ENCODE measurements around the gene NEB. TPM values are rescaled to one million over a fixed set of nuclear protein-coding genes. Genes with fewer than 3 reads are reported as not detected.

The NEB gene
- total RNA-seq, 1 donor from 2014 or later, result 0.53 TPM

DNA sequence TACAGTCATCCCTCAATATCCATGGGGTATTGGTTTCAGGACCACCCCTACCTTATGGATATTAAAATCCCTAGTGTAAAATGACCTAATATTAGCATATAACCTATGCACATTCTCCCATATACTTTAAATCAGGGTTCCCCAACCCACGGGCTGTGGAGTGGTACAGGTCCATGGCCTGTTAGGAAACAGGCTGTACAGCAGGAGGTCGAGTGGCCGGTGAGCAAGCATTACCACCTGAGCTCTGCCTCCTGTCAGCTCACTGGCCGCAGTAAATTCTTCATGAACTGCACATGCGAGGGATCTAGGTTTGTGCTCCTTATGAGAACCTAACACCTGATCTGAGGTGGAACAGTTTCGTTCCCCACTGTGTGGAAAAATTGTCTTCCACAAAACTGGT, 250.7 kb downstream of the NEB start:
- Histone ChIP-seq H3K4me1 (no peaks in the 10 kb centered on the region), H3K4me3 (no peak overlapping the region), H3K27me3 (no peaks in the 10 kb centered on the region), H3K27ac (no peak overlapping the region), H3K9me3 (no peaks in the 10 kb centered on the region), H3K36me3 (peaks cover 18 to 21% of the 10 kb centered on the region in 2 donors)
- TF ChIP-seq, protein P1, sequence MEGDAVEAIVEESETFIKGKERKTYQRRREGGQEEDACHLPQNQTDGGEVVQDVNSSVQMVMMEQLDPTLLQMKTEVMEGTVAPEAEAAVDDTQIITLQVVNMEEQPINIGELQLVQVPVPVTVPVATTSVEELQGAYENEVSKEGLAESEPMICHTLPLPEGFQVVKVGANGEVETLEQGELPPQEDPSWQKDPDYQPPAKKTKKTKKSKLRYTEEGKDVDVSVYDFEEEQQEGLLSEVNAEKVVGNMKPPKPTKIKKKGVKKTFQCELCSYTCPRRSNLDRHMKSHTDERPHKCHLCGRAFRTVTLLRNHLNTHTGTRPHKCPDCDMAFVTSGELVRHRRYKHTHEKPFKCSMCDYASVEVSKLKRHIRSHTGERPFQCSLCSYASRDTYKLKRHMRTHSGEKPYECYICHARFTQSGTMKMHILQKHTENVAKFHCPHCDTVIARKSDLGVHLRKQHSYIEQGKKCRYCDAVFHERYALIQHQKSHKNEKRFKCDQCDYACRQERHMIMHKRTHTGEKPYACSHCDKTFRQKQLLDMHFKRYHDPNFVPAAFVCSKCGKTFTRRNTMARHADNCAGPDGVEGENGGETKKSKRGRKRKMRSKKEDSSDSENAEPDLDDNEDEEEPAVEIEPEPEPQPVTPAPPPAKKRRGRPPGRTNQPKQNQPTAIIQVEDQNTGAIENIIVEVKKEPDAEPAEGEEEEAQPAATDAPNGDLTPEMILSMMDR (IDR thresholded peaks at IDR 0.05), result no peak
- intact Hi-C loops (cut with DNase I), result no loop called here
- DNase-seq (ENCODE audit: low spot score in 2 of 2), result no peak

DNA sequence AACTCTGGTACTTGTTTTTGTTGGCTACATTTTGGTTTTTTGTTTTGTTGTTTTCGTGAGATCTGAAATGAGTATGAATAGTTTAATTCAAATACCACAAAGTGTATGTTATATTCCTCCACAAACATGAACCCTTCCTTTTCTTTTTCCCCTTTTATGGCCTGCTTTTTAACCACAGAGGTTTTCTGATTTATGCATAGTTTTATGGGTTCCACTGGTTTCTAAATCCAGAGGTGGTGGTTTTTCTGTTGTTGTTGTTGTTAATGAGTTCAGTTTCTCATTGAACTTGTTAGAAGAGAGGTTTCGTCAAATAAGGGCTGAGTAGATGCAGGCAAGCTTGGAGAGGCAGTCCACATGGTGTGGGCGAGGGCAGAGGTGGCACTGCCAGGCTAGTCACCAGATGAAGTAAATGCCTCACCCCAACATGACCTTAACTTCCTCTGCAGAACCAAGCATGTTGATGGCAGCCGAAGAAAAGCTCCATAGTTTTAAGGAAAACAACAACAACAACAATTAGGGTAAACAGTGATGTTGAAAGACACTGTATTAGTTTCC, 252.0 kb downstream of the NEB start:
- intact Hi-C loops (cut with DNase I), result no loop called here
- no peaks in the 10 kb centered on the region for H3K9me3 ChIP-seq
- no peak overlapping the region for H3K4me3 ChIP-seq
- no peak overlapping the region for H3K27ac ChIP-seq
- DNase-seq (ENCODE audit: low spot score in 2 of 2), result no peak
- no peaks in the 10 kb centered on the region for H3K4me1 ChIP-seq
- peaks cover 18 to 26% of the 10 kb centered on the region in 2 donors for H3K36me3 ChIP-seq
- TF ChIP-seq, protein P1 (IDR thresholded peaks at IDR 0.05), result no peak
- no peaks in the 10 kb centered on the region for H3K27me3 ChIP-seq

DNA sequence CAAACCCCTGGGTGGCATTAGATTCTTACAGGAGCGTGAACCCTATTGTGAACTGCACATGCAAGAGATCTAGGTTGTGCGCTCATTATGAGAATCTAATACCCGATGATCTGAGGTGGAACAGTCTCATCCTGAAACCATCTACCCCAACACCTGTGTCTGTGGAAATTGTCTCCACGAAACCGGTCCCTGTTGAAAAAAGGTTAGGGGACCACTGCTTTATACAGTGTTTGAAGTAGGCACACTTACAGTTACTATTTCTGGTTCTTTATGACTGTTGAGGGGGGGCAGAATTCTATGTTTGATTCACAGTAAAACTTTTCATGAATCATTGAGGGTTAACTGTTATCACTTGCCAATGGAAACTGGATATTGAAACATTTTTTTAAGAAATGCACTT, 252.5 kb downstream of the NEB start:
- no peaks in the 10 kb centered on the region for H3K27me3 ChIP-seq
- TF ChIP-seq, protein P1 (IDR thresholded peaks at IDR 0.05), result no peak
- H3K9me3 ChIP-seq, result no peaks in the 10 kb centered on the region
- H3K4me3 ChIP-seq, result no peak overlapping the region
- H3K4me1 ChIP-seq, result no peaks in the 10 kb centered on the region
- intact Hi-C loops (cut with DNase I), result no loop called here
- no peak overlapping the region for H3K27ac ChIP-seq
- peaks cover 18 to 27% of the 10 kb centered on the region in 2 donors for H3K36me3 ChIP-seq
- no peak for DNase-seq (ENCODE audit: low spot score in 2 of 2)

DNA sequence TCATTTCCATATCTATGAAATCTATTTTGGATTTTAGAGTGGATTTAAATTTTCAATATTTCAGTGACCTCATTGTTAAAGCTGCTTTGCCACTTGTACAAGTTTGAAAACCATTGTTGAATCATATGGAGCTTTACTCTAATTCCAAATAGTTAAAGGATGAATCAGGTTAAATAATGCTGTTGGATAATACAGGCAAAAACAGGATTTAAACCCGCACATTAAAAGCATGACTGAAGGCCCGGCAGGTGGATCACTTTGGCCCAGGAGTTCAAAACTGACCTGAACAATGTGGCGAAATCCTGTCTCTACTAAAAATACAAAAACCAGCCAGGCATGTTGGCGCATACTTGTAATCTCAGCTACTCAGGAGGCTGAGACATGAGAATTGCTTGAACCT, 256.3 kb downstream of the NEB start:
- Histone ChIP-seq H3K9me3 (no peaks in the 10 kb centered on the region), H3K27ac (no peak overlapping the region), H3K4me3 (no peak overlapping the region), H3K36me3 (peaks cover 11 to 16% of the 10 kb centered on the region in 2 donors), H3K4me1 (no peaks in the 10 kb centered on the region), H3K27me3 (no peaks in the 10 kb centered on the region)
- no peak for DNase-seq (ENCODE audit: low spot score in 2 of 2)
- TF ChIP-seq, protein P1 (IDR thresholded peaks at IDR 0.05), result no peak
- intact Hi-C loops (cut with DNase I), result no loop called here

DNA sequence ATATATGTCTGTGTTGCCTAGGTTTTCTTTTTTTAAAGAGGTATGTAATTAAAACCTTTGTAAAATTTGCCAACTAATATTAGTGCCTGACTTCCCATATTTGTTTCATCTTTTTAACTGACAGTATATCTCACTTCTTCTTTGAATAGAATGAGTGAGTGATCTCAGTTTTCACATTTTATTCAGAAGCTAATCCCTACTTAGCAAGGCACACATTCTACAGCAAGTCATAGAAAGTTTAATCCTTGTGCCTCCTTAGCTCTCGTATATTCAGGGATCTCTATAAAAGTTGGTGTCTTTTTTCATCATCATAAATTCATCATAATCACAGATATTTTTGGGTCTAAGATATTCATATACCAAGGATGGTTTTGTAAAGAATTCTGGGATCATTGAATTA, 258.0 kb downstream of the NEB start:
- intact Hi-C loops (cut with DNase I), result no loop called here
- H3K4me3 ChIP-seq, result no peak overlapping the region
- DNase-seq (ENCODE audit: low spot score in 2 of 2), result no peak
- peaks cover 11 to 21% of the 10 kb centered on the region in 2 donors for H3K36me3 ChIP-seq
- H3K4me1 ChIP-seq, result no peaks in the 10 kb centered on the region
- TF ChIP-seq, protein P1 (IDR thresholded peaks at IDR 0.05), result no peak
- no peak overlapping the region for H3K27ac ChIP-seq
- no peaks in the 10 kb centered on the region for H3K27me3 ChIP-seq
- no peaks in the 10 kb centered on the region for H3K9me3 ChIP-seq

DNA sequence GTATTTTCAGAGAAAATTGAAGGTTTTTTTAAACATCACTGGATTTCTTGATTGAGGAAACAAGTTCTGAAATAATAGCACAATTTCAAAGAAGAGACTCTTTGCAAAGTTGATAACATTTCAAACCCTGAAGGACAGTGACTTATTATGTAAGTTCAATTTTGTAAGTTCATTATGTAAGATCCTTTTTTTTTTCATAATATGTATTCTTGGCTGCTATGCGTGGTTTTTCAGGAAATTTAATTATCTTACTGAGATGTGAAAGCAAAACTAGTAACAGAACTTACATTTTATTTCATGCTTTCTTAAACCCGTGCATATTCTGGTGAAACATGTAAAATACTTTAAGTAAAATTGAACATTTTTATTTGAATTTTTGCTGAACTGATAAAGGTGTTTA, 259.2 kb downstream of the NEB start:
- no peaks in the 10 kb centered on the region for H3K9me3 ChIP-seq
- no peak overlapping the region for H3K4me3 ChIP-seq
- H3K27me3 ChIP-seq, result no peaks in the 10 kb centered on the region
- no peak overlapping the region for H3K27ac ChIP-seq
- TF ChIP-seq, protein P1 (IDR thresholded peaks at IDR 0.05), result no peak
- H3K36me3 ChIP-seq, result peaks cover 14 to 33% of the 10 kb centered on the region in 2 donors
- intact Hi-C loops (cut with DNase I), result no loop called here
- H3K4me1 ChIP-seq, result no peaks in the 10 kb centered on the region
- DNase-seq (ENCODE audit: low spot score in 2 of 2), result no peak

All from ascending aorta (tissue), 2 donors.